ENCODE results near the gene SOCS3.
"Not testable (repeated sequence)": the region's sequence is repeated elsewhere in the genome, so short reads cannot be mapped to it uniquely, and the experiment has no call there.

SOCS3 gene

GRCh38 chr17:78342449-78343186 lies 17.3 kb downstream of the SOCS3 start:
- peaks cover 67% of the 10 kb centered on the region for H3K4me1 Mint-ChIP-seq (ENCODE audit: low read depth)
- no peak for DNase-seq

DNA sequence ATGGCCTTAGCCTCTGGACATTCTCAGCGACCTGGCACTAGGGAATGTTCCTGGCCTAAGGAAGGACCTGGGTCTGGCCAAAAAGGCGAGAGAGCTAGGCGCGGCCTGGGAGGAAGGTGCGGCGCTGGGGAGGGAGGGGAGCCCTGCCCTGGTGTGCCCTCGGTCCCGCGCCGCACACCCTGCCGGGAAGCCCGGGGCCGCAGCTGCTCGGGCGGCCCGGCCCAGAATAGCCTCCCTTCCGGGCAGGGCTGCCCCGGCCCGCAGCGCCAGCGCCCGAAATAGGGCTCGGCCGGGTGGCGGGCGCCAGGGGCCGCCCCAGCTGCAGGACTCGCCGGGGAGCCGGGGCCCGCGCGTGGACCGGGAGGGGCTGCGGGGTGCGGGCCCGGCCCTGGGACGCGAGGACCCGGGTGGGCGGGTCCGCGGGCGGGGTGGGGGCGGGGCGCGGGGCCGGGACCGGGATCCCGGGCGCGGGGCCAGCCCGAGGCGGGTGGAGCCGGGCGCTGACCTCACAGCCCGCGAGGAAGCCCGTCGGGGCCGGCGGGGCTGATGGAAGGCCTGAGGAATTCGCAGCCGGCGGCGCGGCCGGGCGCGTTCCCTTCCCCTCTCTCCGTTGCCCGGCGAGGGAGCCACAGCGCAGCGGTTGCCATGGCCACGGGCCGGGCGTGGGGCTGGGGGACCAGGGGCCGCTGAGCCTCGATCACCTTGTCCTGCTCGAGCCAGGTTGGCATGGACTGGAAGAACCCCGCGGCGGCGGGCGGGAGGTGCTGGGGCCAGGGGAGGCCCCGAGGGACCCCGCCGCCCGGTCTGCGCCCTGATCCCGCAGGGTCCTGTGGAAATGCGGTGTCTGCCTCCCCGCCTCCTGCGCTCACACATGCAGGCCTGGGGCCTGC lies 18.1 kb downstream of the SOCS3 start:
- no peak overlapping the region for H3K27ac Mint-ChIP-seq
- peak; percentile 58 for DNase-seq
- peaks cover 64% of the 10 kb centered on the region for H3K4me1 Mint-ChIP-seq (ENCODE audit: low read depth)
- H3K9me3 Mint-ChIP-seq, result no peaks in the 10 kb centered on the region
- H3K4me3 Mint-ChIP-seq, result peak overlapping the region; percentile 59
- no peaks in the 10 kb centered on the region for H3K36me3 Mint-ChIP-seq (ENCODE audit: low read depth)
- no peaks in the 10 kb centered on the region for H3K27me3 Mint-ChIP-seq

More at GRCh38 chr17:78342449-78343186, 17.3 kb downstream of the SOCS3 start:
- H3K9me3 Mint-ChIP-seq, result no peaks in the 10 kb centered on the region
- H3K4me3 Mint-ChIP-seq, result peak overlapping the region; percentile 59
- H3K27ac Mint-ChIP-seq, result peak overlapping the region; percentile 88
- no peaks in the 10 kb centered on the region for H3K27me3 Mint-ChIP-seq
- no peaks in the 10 kb centered on the region for H3K36me3 Mint-ChIP-seq (ENCODE audit: low read depth)

DNA sequence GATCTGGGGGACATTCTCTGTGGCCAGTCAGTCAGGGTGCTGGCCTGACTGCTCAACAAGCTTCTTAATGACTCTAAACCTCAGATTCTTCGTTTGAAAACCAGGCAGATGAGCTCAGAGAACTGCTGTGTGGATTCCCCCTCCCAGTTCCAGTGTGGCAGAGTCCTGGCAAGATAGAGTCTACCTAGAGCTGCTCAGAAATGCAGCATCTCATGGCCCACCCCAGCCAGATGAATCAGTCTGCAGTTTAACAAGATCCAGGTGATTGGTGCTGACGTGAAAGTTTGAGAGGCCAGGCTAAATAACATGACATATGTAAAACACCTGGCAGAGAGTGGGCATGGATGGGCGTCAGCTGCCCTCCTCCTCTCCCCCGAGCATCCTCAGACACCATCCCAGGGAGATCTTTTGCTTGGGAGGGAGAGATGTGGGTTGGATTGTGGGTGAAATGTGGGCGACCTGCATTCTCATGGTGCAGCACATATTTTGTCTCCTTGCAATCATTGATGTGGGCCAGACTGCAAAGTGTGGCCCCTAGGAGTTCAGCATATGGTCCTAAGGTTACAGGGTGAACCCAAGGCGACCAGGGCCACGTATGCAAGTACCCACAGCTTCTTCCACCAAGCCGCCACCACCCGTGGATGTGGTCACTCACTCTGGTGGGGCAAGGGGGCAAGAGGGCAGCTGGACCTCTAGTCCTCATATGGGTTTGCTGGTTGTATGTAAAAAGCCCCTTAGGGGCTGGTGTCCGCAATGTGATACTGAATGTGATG lies 19.5 kb downstream of the SOCS3 start:
- Mint-ChIP-seq H3K27ac (peak overlapping the region; percentile 63), H3K4me1 (ENCODE audit: low read depth) (peaks cover 50% of the 10 kb centered on the region), H3K36me3 (ENCODE audit: low read depth) (no peaks in the 10 kb centered on the region), H3K9me3 (no peaks in the 10 kb centered on the region), H3K4me3 (peak overlapping the region; percentile 50), H3K27me3 (no peaks in the 10 kb centered on the region)
- no peak for DNase-seq

- H3K27me3 Mint-ChIP-seq, result no peaks in the 10 kb centered on the region
- no peaks in the 10 kb centered on the region for H3K36me3 Mint-ChIP-seq (ENCODE audit: low read depth)
- peaks cover 48% of the 10 kb centered on the region for H3K4me1 Mint-ChIP-seq (ENCODE audit: low read depth)
- DNase-seq, result no peak
- H3K27ac Mint-ChIP-seq, result peak overlapping the region; percentile 48
- no peak overlapping the region for H3K4me3 Mint-ChIP-seq
- no peaks in the 10 kb centered on the region for H3K9me3 Mint-ChIP-seq
Measured at GRCh38 chr17:78338486-78339259, 21.2 kb downstream of the SOCS3 start.

- no peaks in the 10 kb centered on the region for H3K9me3 Mint-ChIP-seq
- H3K4me3 Mint-ChIP-seq, result no peak overlapping the region
- DNase-seq, result no peak
- H3K4me1 Mint-ChIP-seq (ENCODE audit: low read depth), result peaks cover 47% of the 10 kb centered on the region
- H3K27ac Mint-ChIP-seq, result no peak overlapping the region
- H3K36me3 Mint-ChIP-seq (ENCODE audit: low read depth), result no peaks in the 10 kb centered on the region
- no peaks in the 10 kb centered on the region for H3K27me3 Mint-ChIP-seq
Measured at GRCh38 chr17:78337244-78338109, 22.4 kb downstream of the SOCS3 start.

DNA sequence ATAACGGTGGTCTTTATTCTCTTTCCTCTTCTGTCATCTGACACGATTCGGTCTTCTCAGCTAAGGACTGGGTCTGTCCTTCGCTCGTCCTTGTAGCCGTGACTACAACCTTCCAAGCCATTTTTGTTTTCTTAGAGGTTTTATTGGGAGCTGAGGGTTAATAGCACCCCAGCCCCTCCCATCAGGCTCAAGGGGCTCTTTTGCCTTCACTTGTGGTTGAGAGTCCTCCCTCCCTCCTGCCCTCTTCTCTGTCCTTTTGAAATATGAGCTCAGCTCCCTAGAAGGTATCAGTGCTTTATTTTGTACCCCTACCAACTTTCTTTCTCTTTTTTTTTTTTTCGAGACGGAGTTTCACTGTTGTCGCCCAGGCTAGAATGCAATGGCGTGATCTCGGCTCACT lies 24.7 kb downstream of the SOCS3 start:
- Mint-ChIP-seq H3K4me3 (no peak overlapping the region), H3K27me3 (no peaks in the 10 kb centered on the region), H3K36me3 (ENCODE audit: low read depth) (no peaks in the 10 kb centered on the region), H3K4me1 (ENCODE audit: low read depth) (peaks cover 44% of the 10 kb centered on the region), H3K27ac (no peak overlapping the region), H3K9me3 (no peaks in the 10 kb centered on the region)
- no peak for DNase-seq

GRCh38 chr17:78332991-78333390 lies 26.9 kb downstream of the SOCS3 start:
- peaks cover 46% of the 10 kb centered on the region for H3K4me1 Mint-ChIP-seq (ENCODE audit: low read depth)
- no peaks in the 10 kb centered on the region for H3K9me3 Mint-ChIP-seq
- H3K27me3 Mint-ChIP-seq, result no peaks in the 10 kb centered on the region
- peak overlapping the region; percentile 61 for H3K27ac Mint-ChIP-seq
- no peak overlapping the region for H3K4me3 Mint-ChIP-seq
- no peak for DNase-seq
- H3K36me3 Mint-ChIP-seq (ENCODE audit: low read depth), result no peaks in the 10 kb centered on the region

DNA sequence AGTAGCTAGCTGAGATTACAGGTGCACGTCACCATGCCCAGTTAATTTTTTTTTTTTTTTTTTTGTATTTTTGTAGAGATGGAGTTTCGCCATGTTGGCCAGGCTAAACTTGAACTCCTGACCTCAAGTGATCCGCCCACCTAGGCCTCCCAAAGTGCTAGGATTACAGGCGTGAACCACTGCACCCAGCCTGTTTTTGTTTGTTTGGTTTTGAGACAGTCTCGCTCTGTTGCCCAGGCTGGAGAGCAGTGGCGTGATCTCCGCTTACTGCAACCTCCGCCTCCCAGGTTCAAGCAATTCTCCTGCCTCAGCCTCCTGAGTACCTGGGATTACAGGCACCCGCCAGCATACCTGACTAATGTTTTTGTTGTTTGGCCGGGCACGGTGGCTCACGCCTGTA lies 28.5 kb downstream of the SOCS3 start:
- not testable (repeated sequence) for H3K27me3 Mint-ChIP-seq; DNase-seq; H3K27ac Mint-ChIP-seq; H3K36me3 Mint-ChIP-seq (ENCODE audit: low read depth); H3K4me3 Mint-ChIP-seq; H3K9me3 Mint-ChIP-seq
- peaks cover 44% of the 10 kb centered on the region for H3K4me1 Mint-ChIP-seq (ENCODE audit: low read depth)

- no peak overlapping the region for H3K4me3 Mint-ChIP-seq
- no peaks in the 10 kb centered on the region for H3K36me3 Mint-ChIP-seq (ENCODE audit: low read depth)
- H3K27ac Mint-ChIP-seq, result no peak overlapping the region
- no peak for DNase-seq
- H3K27me3 Mint-ChIP-seq, result no peaks in the 10 kb centered on the region
- H3K9me3 Mint-ChIP-seq, result no peaks in the 10 kb centered on the region
- H3K4me1 Mint-ChIP-seq (ENCODE audit: low read depth), result peaks cover 44% of the 10 kb centered on the region
Measured at GRCh38 chr17:78330570-78331224, 29.2 kb downstream of the SOCS3 start.

DNA sequence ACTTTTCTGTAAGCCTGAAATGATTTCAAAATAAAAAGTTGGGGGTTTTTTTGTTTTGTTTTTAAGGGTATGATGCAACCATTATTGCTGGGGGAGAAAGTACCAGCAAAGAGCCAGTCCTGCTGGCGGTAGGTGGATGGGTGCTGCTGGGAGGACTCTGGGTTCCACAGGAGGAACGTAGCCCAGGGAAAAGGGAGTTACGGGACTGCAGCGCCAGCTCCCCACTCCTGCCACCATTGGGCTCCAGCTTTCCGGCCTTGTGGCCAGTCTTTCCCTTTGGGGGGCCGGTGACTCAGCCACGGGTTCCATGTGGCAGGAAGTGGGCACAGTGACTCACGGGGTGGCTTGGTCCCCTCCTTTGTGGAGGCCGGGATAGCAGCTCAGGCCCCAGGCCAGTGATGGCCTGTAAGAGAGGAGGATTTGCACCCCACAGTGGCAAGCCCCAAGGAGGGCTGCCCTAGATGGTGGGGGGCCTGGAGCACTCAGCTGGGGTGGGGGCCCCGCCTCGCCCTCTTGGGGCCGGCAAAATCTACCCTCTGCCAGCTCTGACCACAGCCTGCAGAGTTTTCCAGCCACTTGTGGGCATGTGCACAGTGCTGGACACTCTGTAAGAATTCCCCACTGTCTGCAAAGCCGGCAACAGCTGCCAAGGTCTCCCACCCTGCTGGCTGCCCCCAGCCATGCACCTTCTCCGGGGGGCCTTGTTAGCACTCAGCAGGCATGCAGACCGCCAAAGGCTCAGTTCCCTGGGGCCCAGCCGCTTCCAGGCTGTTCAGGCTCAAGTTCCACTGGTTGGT lies 30.4 kb downstream of the SOCS3 start:
- Mint-ChIP-seq H3K9me3 (no peaks in the 10 kb centered on the region), H3K4me3 (no peak overlapping the region), H3K27ac (peak overlapping the region; percentile 26), H3K4me1 (ENCODE audit: low read depth) (peaks cover 40% of the 10 kb centered on the region), H3K27me3 (no peaks in the 10 kb centered on the region), H3K36me3 (ENCODE audit: low read depth) (no peaks in the 10 kb centered on the region)
- no peak for DNase-seq

DNA sequence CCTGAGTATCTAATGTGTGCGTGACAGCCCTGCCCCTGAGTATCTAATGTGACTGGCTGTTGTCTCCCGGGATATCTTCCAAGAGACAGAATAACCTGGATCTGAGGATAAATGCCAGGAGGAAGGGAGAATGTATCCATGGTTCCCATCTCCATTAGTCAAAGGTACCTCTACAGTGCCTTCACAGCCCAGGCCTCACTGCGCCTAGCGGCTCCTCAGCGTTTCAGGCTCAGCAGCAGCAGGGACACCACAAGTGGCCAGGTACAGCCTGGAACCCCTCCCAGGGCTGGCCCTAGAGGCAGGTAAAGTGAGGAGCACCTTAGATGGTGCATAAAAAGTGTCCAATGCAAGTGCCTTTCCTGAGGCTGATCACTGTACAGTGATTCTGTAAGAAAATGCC lies 32.0 kb downstream of the SOCS3 start:
- no peak overlapping the region for H3K27ac Mint-ChIP-seq

GRCh38 chr17:78325076-78325687 lies 34.7 kb downstream of the SOCS3 start:
- Mint-ChIP-seq H3K36me3 (ENCODE audit: low read depth) (no peaks in the 10 kb centered on the region), H3K27ac (no peak overlapping the region), H3K9me3 (no peaks in the 10 kb centered on the region), H3K4me1 (ENCODE audit: low read depth) (peaks cover 28% of the 10 kb centered on the region), H3K27me3 (no peaks in the 10 kb centered on the region), H3K4me3 (no peak overlapping the region)
- DNase-seq, result no peak

More for the DNA sequence above, 32.0 kb downstream of the SOCS3 start:
- Mint-ChIP-seq H3K27me3 (no peaks in the 10 kb centered on the region), H3K4me1 (ENCODE audit: low read depth) (peaks cover 39% of the 10 kb centered on the region), H3K4me3 (no peak overlapping the region), H3K9me3 (no peaks in the 10 kb centered on the region), H3K36me3 (ENCODE audit: low read depth) (no peaks in the 10 kb centered on the region)
- DNase-seq, result no peak

Data from activated T-cell treated with anti-CD3 and anti-CD28 coated beads, Interleukin-2, amount 50 U/mL, for 24 hours (primary cell).